NCI-H345 (cell line): ENCODE data around the gene DSCAML1.
"Not testable (repeated sequence)": the region's sequence is repeated elsewhere in the genome, so short reads cannot be mapped to it uniquely, and the experiment has no call there.

Experiments used
- DNase-seq: peaks from one replicate; lab custom pipeline; 2025; lab: John Stamatoyannopoulos, UW

DSCAML1 gene

GRCh38 chr11:117399100-117399840 is 397.7 kb downstream of the DSCAML1 start:
- DNase-seq, result not testable (repeated sequence)

DNA sequence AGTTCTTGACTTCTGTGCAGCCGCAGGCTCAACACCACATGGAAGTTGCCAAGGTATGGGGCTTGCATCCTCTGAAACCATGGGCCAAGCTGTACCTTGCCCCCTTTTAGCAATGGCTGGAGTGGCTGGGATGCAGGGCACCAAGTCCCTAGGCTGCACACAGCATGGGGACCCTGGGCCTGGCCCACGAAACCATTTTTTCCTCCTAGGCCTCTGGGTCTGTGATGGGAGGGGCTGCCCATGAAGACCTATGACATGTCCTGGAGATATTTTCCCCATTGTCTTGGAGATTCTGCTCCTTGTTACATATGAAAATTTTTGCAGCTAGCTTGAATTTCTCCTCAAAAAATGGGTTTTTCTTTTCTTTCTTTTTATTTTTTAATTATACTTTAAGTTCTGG is 398.4 kb downstream of the DSCAML1 start:
- not testable (repeated sequence) for DNase-seq

DNA sequence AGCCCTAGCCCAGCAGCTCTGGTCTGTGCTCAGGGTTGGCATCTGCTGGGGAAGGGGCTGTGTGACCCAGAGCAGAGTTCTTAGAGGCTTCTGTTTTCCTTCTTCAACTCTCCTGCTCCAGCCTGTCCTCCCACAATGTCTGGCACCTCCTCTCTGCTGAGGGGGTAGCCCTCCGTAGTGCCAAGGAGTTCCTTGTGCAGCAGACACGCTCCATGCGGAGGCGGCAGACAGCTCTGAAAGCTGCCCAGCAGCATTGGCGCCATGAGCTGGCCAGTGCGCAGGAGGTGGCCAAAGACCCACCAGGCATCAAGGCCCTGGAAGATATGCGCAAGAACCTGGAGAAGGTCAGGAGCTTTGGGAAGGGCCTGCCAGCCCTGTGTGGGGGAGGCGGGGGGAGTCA is 400.0 kb downstream of the DSCAML1 start:
- no peak for DNase-seq

DNA sequence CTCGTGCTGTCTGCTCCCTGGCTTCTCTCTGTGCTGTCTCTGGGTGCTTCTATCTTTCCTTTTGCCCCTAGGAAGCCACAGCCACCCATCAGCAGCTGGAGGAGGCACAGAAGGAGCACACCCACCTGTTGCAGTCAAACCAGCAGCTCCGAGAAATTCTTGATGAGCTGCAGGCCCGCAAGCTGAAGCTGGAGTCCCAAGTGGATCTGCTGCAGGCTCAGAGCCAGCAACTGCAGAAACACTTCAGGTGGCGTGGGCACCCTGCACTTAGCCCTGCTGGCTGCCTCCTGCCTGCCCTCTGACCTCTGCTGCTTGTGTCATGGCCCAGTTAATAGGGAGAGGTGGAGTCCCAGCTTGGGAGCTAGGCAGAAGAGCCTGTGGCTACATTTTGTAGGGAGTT is 401.5 kb downstream of the DSCAML1 start:
- no peak for DNase-seq

DNA sequence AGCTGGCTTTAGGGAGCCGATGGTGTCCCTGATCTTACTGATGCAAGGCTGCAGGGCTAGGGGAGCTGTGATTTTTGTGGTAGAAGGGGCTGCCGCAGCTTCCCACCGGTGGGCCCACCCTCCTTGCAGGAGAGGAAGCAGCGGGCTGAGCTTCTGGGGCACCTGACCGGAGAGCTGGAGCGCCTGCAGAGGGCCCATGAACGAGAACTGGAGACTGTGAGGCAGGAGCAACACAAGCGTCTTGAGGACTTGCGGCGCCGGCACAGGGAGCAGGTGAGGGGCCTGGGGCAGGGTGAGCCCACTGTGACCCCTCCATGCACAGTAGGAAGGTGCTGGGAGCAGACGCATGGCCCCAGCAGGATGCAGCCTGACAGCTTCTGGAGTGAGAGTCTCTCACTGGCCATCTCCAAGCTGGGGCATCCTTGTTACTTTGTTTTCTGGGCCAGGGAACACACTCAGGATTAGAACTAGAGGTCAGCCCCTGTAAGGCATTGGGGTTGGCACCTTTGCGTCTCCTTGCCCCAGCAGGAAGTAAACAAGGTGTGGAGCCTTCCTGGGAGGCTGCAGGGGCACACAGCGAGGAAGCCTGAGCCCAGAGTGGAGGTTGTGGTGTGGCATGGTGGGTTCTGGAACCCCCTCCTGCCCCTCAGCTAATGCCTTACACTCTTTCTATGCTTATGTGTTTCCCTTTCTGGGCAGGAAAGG is 402.6 kb downstream of the DSCAML1 start:
- no peak for DNase-seq

DNA sequence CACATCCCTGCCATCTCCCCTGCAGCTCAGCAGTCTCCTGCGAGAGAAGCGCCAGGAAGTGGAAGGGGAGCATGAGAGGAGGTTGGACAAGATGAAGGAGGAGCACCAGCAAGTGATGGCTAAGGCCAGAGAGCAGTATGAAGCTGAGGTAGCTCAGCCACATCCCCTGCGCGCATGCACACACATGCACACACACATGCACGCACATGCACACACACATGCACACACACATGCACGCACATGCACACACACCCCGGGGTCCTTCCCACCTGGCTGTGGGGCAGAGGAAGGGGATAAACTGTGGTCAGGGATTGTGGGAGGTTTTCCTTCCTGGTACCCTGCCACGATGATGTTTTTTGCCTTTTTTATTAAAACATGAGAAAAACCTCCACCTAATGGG is 404.0 kb downstream of the DSCAML1 start:
- no peak for DNase-seq

DNA sequence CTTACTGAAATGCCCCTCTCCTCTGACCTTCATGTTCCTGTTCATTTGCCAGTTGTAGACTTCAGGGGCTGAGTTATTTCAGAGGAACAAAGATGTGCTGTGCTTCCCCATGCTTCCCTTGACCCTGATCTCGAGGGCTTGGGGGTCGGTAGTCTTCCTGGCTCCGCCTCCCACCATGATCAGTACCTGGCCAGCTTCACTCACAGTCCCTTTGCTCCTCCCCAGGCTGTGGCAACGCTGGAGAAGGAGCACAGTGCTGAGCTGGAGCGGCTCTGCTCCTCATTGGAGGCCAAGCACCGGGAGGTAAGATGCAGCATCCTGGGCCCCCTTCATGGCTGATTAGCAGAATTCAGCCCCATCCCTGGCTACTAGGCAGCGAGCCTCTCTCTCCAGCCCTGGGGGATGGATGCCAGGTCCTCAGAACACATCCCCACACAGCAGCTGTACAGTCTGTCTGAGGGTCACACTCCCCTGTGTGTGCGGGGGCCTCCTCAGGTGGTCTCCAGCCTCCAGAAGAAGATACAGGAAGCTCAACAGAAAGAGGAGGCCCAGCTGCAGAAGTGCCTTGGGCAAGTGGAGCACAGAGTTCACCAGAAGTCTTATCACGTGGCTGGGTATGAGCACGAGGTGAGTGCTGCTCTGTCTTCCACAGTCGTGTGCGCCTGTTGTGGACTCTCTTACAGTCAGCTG is 404.9 kb downstream of the DSCAML1 start:
- DNase-seq, result no peak

DNA sequence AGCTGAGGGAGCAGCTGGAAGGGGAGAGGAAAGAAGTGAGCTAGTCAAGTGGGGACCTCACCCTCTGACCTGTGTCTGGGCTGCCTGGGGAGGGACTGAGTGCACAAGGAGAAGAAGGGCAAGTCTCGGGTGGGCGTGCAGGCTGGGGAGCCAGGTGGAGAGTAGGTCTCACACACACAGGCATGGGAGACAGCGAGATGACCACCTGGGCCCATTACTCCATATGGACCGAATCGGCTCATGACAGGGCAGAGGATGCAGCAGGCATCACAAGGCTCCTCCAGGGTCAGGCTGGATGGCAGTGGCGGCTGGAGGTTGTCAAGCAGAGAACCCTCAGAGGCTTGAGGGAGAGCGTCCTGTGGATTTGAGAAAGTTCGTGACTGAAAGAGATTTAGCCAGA is 405.8 kb downstream of the DSCAML1 start:
- no peak for DNase-seq

GRCh38 chr11:117390743-117391142 is 406.3 kb downstream of the DSCAML1 start:
- no peak for DNase-seq

DNA sequence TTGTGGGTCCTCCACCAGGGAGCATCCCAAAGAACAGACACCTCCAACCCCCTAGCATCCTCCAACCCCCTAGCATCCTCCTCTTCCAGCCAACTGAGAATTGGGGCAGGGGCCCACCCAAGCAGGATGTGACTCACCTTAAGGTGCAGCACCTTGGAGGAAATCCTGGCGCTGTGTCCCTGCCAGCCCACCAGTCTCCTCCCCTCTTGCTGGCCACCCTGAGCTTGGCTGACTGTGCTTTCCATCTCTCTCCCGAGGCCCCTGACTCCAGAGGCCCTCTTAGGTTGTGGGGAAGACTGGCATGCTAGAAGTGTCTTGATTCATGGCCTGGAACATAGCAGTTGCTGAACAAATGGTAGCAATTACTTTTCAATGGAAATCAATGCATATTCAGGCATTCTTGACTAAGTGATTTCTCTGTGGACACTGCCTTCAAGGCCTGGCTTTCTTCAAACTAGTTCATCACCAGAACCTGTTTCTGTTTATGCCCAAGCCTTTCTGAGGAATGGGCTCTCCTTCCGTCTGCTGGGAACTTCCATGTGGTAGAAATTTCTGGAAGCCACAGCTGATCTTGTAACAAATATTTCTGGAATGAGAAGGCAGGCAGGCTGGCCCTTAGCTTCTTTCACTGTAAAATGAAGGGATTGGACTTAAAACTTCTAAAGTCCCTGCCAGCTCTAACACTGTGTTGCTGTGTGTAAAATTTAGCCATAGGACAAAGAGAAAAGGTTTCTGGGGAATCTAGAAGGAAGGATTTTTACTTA is 408.8 kb downstream of the DSCAML1 start:
- DNase-seq, result no peak

DNA sequence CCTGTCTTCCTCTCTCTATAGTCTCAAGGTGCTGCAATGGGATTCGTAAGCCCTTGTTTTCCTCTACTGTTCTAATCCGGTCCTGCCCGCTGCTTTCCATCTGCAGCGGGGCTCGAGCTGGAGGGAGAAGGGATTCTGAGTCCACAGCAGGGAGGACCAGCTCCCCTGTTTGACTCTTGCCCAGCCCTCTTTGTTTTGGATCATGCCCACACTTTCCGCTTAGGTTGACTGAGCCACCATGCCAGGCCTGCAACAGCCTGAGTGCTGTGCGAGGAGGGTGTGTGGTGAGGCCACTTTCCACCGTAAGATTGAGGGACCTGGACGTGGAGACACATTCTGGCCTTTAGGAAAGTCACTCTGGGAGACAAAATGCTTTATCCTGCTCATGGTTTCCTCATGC is 411.1 kb downstream of the DSCAML1 start:
- no peak for DNase-seq

DNA sequence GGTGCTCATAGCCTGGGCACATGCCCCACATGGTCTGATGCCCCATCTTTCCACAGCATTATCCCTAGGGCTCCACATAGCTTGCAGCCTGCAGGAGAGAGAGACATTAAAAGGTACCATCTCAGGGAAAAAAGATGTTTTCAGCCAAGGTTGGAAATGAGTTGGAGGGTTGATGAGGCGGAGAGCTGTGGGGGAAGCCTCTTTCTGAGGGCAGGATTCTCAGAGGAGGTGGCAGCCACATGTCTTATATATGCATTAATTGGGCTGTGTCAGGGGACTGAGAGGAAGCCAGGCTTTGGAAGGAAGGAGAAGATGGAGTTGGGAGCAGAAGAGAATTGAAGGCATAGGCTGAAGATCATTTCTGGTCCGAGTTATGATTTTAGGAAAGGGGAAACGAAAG is 411.5 kb downstream of the DSCAML1 start:
- no peak for DNase-seq

DNA sequence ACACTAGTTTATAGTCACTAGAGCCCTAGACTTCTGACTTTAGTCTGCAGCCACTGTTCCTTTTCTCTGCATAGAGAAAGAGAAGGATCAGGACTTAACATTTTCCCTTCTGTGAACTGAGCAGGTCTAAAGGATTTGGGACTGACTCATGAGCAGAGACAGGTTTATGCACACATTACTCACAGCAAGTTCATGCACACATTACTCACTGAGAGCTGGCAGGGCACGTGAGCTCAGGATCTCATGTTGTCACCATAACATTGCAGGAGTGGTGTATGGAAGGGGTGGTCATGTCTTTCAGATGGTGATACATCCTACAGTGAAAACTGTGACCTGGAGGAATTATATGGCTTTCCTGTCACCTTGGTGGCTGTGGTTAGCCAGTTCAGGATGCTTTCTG is 413.0 kb downstream of the DSCAML1 start:
- DNase-seq, result no peak

- no peak for DNase-seq
These were observed 414.3 kb downstream of the DSCAML1 start for GRCh38 chr11:117382746-117383145.

DNA sequence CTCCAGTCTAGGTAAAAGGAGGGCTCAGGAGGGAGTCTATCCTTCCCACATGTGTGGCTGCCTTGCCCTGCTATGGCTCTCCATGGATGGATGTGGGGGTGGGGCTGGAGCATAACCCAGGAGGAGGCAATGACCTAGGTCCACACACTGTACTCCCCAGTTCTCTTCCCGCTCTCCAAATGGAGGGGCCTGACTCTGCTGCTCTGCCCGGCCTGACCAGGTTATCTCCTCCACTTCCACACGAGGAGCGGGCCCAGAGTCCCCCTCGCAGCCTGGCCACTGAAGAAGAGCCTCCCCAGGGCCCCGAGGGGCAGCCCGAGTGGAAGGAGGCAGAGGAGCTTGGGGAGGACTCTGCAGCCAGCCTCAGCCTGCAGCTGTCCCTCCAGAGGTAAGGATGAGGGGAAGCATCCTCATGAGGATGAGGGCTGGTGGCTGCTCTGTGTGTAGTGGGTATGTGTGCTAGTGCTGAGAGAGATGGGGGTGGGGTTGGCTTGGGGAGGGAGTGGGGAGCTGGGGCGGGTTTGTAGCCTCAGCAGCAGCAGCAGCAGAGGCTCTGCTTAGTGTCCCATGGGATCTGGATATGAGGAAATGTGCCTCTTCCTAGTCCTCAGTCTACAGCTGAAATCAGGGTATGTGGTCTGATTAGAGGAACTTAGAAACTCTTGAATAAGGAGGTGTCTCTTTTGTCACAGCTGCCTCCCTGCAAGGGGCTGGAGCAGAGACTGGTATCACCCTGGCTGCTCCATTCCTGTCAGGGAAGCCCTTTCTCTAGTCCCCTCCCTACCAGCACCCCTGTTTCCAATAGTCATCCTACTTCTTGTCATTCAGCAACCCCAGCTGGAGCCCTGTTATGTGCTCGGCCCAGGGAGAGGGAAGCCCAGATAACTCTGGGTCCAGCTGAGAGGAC is 415.3 kb downstream of the DSCAML1 start:
- DNase-seq, result no peak

DNA sequence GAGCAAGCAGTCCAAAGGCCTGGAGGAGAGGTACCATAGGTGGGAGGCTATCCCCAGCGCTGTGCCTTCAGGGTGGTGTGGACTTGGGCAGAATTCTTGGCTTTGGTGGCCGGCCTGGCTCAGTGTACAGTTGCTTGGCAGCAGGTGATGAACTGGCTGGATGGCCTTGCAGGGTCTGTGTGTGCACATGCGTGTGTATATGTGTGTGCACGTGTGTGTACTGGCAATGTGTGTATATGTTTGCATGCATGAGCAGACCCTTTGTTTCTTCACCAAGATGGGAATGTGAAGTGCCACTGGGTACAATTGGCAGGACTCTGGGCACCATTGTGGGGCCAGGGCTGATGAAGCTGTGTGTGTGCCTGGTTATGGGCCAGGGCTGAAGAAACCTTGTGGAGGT is 416.3 kb downstream of the DSCAML1 start:
- DNase-seq, result no peak

DNA sequence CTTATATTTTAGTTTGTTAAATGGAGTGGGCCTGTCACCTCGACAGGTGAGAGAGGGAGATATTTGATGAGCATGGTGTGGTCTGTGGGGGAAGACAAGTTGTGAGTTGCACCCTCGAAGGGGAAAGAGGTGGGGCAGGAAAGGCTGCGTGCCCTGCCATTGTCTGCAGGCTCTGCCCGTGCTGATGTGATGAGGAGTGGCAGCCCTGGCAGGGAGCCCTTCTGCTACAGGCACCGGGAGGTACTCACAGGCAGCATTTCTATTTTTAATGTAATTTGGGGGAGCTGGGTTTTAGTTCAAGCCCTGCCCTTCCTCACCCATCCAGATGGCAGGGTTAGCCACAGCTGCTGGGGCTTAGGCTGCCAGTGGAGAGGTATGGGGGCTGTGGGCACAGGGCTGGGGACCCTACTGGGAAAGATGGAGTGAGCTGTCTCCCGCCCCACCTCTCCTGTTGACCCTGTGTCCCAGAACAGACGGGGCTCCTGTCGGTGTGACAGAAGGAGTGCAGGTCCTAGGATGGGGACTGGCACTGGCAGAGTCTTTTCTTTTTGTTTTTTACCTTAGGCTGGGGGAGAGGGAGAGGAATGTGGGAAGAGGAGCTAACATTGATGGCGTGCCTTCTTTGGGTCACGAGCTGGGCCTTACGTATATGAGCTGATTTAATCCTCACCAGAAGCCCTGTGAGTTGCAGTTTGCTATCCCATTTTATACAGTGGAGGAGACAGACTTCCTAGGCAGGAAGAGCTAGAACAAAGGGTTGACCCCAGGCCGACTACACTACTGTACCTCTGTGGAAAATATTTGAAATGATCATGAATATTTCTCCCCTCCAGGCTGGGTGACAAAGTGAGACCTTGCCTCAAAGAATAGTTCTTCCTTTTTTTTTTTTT is 417.8 kb downstream of the DSCAML1 start:
- DNase-seq, result no peak
